Measurements from ENCODE around the gene MIGA2.

GRCh38 chr9:129008469-129008965 is 27.9 kb upstream of the MIGA2 start:
- no peak for TF ChIP-seq CTCF (IDR thresholded peaks at IDR 0.05)
- TF ChIP-seq POLR2A (IDR thresholded peaks at IDR 0.05), result no peak
- no peak for TF ChIP-seq EP300 (IDR thresholded peaks at IDR 0.05; ENCODE audit: low read depth)
- TF ChIP-seq POLR2AphosphoS5 (IDR thresholded peaks at IDR 0.05), result no peak

Data from transverse colon (tissue), 4 donors.